Neural crest cell (in vitro differentiated cells): ENCODE data around the gene ASPDH. TPM values are rescaled to one million over a fixed set of nuclear protein-coding genes. Genes with fewer than 3 reads are reported as not detected.
A peak's percentile ranks its signal among the peaks of the same experiment; 100 is the strongest.
"Not testable (repeated sequence)": the region's sequence is repeated elsewhere in the genome, so short reads cannot be mapped to it uniquely, and the experiment has no call there.

Experiments
- DNase-seq: peaks from one replicate; pipeline ENCODE4 v3.0.0; 2021; ENCODE audit warnings: low read depth, mixed read lengths, low spot score
- H3K27ac Mint-ChIP-seq: one replicate; pipeline ENCODE4 v1.8.0; 2021; ENCODE audit warnings: mild to moderate bottlenecking, mixed read lengths; ENCODE audit not compliant: unreplicated experiment
- H3K27me3 Mint-ChIP-seq: 2 replicates; pipeline ENCODE4 v1.8.0; 2021; ENCODE audit warnings: low read depth, mild to moderate bottlenecking, mixed read lengths
- H3K36me3 Mint-ChIP-seq: 2 replicates; pipeline ENCODE4 v1.8.0; 2021; ENCODE audit warnings: low read depth, mild to moderate bottlenecking, mixed read lengths
- H3K4me1 Mint-ChIP-seq: 2 replicates; pipeline ENCODE4 v1.8.0; 2021; ENCODE audit warnings: mixed read lengths
- H3K4me3 Mint-ChIP-seq: one replicate; pipeline ENCODE4 v1.8.0; 2021; ENCODE audit warnings: mild to moderate bottlenecking, mixed read lengths
- H3K9me3 Mint-ChIP-seq: 2 replicates; pipeline ENCODE4 v1.8.0; 2021; ENCODE audit warnings: mixed read lengths
- total RNA-seq: library from RNA; stranded (reverse); gene quantifications from 2 replicates; pipeline ENCODE4 v1.2.1, GENCODE V29; 2021
- TF ChIP-seq, protein P1 (sequence below): fragments of 200-600 bp; sonication (generic); conservative IDR thresholded peaks from 2 replicates; pipeline ENCODE4 v1.5.0; 2021; ENCODE audit warnings: antibody characterized with exemption, mild to moderate bottlenecking

ASPDH gene
- total RNA-seq, 1 donor from 2014 or later: 1.2 TPM

DNA sequence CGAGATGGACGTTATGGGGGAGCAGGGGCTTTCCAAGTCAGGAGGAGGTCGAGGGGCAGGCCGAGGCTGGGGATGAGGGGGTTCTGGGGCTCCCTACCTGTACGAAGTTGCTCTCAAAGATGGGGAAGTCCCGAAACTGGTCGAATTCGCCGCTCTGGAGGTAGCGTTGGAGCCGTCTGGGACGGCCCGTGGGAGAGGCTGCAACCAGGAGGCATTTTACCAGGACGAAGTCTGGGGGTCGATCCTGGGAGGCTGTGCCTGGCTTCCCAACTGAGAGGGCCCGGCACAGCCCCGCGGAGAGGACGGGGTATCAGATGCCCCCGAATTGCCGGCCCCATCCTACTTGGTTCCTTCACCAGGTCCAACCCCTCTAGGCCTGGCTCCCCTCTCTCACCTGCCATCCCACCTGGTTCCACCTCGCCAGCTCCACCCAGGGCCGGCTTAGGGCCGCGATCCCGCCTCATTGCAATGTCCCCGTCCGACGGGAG is 37.9 kb downstream of the ASPDH start:
- no peak for DNase-seq
- Mint-ChIP-seq H3K4me1 (peaks cover 14% of the 10 kb centered on the region), H3K27ac (peak overlapping the region; percentile 27), H3K4me3 (peak overlapping the region; percentile 97), H3K9me3 (peaks cover 3% of the 10 kb centered on the region), H3K27me3 (peaks cover 8% of the 10 kb centered on the region), H3K36me3 (peaks cover 22% of the 10 kb centered on the region)
- TF ChIP-seq, protein P1, sequence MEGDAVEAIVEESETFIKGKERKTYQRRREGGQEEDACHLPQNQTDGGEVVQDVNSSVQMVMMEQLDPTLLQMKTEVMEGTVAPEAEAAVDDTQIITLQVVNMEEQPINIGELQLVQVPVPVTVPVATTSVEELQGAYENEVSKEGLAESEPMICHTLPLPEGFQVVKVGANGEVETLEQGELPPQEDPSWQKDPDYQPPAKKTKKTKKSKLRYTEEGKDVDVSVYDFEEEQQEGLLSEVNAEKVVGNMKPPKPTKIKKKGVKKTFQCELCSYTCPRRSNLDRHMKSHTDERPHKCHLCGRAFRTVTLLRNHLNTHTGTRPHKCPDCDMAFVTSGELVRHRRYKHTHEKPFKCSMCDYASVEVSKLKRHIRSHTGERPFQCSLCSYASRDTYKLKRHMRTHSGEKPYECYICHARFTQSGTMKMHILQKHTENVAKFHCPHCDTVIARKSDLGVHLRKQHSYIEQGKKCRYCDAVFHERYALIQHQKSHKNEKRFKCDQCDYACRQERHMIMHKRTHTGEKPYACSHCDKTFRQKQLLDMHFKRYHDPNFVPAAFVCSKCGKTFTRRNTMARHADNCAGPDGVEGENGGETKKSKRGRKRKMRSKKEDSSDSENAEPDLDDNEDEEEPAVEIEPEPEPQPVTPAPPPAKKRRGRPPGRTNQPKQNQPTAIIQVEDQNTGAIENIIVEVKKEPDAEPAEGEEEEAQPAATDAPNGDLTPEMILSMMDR: no peak

DNA sequence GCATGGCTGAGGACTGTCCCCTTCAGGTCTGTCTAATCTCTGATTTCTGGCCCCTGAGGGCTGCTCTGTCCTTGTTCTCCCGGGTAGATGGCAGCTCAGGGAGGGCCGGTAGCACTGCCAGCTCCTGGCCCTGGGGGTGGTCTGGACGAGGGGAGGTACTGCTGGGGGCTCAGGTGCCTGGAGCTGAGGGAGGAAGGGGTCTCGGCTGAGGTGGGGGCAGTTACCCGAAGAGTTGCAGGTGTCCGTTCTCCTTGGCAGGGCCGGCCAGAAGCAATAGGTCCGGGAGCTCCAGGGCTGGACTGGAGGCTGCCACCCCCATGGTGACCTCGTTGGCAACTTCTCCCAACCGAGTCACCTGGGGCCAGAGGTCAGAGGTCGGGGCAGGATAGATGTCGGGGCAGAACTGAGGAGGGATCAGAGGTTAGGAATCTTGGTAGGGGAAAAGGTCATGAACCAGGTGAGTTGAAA is 38.6 kb downstream of the ASPDH start:
- Mint-ChIP-seq H3K27ac (no peak overlapping the region), H3K4me3 (peak overlapping the region; percentile 79), H3K4me1 (peaks cover 14% of the 10 kb centered on the region), H3K36me3 (peaks cover 22% of the 10 kb centered on the region), H3K27me3 (peaks cover 8% of the 10 kb centered on the region), H3K9me3 (peaks cover 3% of the 10 kb centered on the region)
- TF ChIP-seq, protein P1: no peak
- no peak for DNase-seq

DNA sequence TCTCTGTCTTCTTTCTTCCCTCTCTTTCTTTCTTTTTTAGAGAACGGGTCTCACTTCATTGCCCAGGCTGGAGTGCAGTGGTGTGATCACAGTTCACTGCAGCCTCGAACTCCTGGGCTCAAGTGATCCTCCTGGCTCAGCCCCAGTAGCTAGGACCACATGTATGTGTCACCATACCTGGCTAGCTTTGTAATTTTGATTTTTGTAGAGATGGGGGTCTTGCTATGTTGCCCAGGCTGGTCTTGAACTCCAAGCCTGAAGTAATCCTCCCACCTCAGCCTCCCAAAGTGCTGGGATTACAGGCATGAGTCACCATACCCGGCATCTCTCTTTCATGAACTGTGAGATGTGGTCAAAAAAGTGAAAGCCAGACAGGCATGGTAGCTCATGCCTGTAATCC is 40.4 kb downstream of the ASPDH start:
- peaks cover 17% of the 10 kb centered on the region for H3K4me1 Mint-ChIP-seq

DNA sequence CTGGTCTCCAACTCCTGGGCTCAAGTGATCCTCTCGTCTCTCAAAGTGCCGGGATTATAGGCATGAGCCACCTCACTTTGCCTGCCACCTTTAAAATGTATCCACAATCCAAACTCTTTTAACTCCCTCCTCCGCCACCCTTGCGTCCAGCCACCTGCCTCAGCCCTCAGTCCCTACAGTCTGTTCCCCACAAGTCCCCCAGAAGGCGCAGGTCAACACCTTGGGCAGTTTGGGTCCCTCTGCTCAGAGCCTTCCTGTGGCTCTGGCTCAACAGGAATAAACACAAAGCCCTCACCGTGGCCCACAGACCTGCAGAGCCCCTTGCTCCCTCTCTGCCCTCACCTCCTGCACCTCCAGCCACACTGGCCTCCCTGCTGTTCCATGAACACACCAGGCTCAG is 44.9 kb downstream of the ASPDH start:
- Mint-ChIP-seq H3K36me3 (no peaks in the 10 kb centered on the region), H3K9me3 (no peaks in the 10 kb centered on the region), H3K4me1 (peaks cover 20% of the 10 kb centered on the region), H3K27me3 (no peaks in the 10 kb centered on the region), H3K4me3 (no peak overlapping the region), H3K27ac (peak overlapping the region; percentile 89)
- TF ChIP-seq, protein P1: no peak
- no peak for DNase-seq

More for the DNA sequence above, 40.4 kb downstream of the ASPDH start:
- not testable (repeated sequence) for H3K9me3 Mint-ChIP-seq, H3K27ac Mint-ChIP-seq, H3K4me3 Mint-ChIP-seq, DNase-seq, H3K27me3 Mint-ChIP-seq
- H3K36me3 Mint-ChIP-seq: peaks cover 15% of the 10 kb centered on the region

DNA sequence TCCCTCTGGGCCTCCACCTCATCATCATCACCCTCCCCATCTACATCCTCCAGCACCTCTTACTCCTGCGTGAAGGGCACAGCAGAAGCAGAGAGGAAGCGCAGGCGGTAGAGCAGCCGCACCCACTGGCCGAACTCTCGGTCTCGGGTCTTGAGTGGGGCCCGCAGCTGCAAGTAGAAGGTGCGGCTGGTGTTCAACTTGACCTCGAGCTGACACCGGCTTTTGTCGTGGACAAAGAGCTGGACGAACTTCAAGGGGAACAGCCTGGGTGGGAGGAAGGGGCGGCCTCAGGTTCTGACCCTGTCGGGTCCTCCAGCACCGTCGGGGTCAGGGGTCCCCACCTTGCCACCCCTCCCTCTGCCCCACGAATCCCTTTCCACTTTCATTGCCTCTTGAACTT is 46.1 kb downstream of the ASPDH start:
- peaks cover 20% of the 10 kb centered on the region for H3K4me1 Mint-ChIP-seq
- H3K9me3 Mint-ChIP-seq: no peaks in the 10 kb centered on the region
- H3K4me3 Mint-ChIP-seq: no peak overlapping the region
- DNase-seq: no peak
- H3K27me3 Mint-ChIP-seq: no peaks in the 10 kb centered on the region
- no peaks in the 10 kb centered on the region for H3K36me3 Mint-ChIP-seq
- H3K27ac Mint-ChIP-seq: no peak overlapping the region
- TF ChIP-seq, protein P1: no peak

DNA sequence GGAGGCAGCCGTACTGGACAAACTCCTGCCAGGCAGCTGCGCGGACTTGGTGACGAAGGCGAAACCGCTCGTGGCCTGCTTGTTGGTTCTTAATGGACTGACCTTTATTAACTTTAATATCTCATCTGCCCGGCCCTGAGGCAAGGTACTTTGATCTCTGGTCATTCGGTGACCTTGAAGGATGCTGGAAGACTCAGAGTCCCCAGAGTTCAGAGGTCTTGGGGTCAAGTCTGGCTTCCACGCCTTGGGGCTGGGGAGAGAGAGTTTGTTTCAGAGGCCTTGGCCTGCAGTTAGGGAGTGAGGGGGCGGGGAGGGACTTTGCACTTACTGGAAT is 47.0 kb downstream of the ASPDH start:
- H3K27ac Mint-ChIP-seq: no peak overlapping the region
- no peaks in the 10 kb centered on the region for H3K9me3 Mint-ChIP-seq
- no peaks in the 10 kb centered on the region for H3K27me3 Mint-ChIP-seq
- no peak overlapping the region for H3K4me3 Mint-ChIP-seq
- H3K36me3 Mint-ChIP-seq: no peaks in the 10 kb centered on the region
- TF ChIP-seq, protein P1: no peak
- DNase-seq: no peak
- peaks cover 20% of the 10 kb centered on the region for H3K4me1 Mint-ChIP-seq
